Measurements from ENCODE around the gene SGCD. TPM values are rescaled to one million over a fixed set of nuclear protein-coding genes. Genes with fewer than 3 reads are reported as not detected.

SGCD gene
- polyA plus RNA-seq, 1 of the 3 experiments (the other 2 are of a cell fraction) = 0.87 TPM

DNA sequence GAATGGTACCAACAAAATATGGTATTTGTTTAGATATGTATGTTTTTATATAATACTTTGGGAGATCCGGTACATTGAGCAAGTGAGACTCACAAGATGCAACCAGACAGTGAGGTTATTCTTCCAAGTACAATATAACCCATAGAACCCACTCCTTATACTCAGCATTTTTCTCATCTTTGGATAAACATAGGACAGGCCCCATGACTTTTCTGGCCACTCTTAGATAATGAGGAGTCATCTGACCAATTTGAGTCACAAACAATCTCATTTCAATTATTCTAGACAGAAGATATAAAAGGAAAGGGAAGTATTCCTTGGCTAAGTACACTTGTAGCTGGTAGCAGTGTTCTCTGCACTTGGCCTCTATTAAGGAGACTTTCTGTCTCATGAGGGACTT is 150.2 kb downstream of the SGCD start:
- Histone ChIP-seq H3K27ac (ENCODE audit: low read depth in 2 of 2, low read length in 1 of 2) (no peak overlapping the region), H3K36me3 (replicated peaks in 1 of 2; ENCODE audit: control insufficient read depth in 1 of 2, insufficient read depth in 2 of 2, low read length in 1 of 2) (no peaks in the 10 kb centered on the region), H3K27me3 (ENCODE audit: insufficient read depth) (no peaks in the 10 kb centered on the region), H3K4me3 (ENCODE audit: low read depth in 2 of 2, low read length in 1 of 2) (no peak overlapping the region), H4K20me1 (ENCODE audit: insufficient read depth) (no peaks in the 10 kb centered on the region), H3F3A (replicated peaks; ENCODE audit: insufficient read depth) (no peaks in the 10 kb centered on the region), H2AFZ (ENCODE audit: low read depth) (no peak overlapping the region), H3K9me3 (no peaks in the 10 kb centered on the region), H3K4me1 (ENCODE audit: control insufficient read depth in 1 of 2, insufficient read depth in 2 of 2, low read depth in 1 of 2, low read length in 1 of 2) (peaks cover 0 to 5% of the 10 kb centered on the region in 2 experiments; a peak in 1 of 4 replicates), H3K79me2 (ENCODE audit: insufficient read depth) (no peaks in the 10 kb centered on the region), H3K4me2 (no peak overlapping the region), H3K9ac (no peak overlapping the region), H3K9me2 (no peaks in the 10 kb centered on the region)
- POLR2A ChIA-PET = no interaction called here
- CTCF ChIA-PET = no interaction called here
- no peak for DNase-seq
- 38% methylated on average over 1 of the region's 1 CpG for WGBS (ENCODE audit: low lambda C conversion rate)
- TF ChIP-seq, protein P1, sequence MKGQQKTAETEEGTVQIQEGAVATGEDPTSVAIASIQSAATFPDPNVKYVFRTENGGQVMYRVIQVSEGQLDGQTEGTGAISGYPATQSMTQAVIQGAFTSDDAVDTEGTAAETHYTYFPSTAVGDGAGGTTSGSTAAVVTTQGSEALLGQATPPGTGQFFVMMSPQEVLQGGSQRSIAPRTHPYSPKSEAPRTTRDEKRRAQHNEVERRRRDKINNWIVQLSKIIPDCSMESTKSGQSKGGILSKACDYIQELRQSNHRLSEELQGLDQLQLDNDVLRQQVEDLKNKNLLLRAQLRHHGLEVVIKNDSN (IDR thresholded peaks at IDR 0.05; ENCODE audit: borderline replicate concordance, low read depth) = no peak
- TF ChIP-seq NFIC (IDR thresholded peaks at IDR 0.05; ENCODE audit: borderline replicate concordance) (no peak), NRF1 (IDR thresholded peaks at IDR 0.05; ENCODE audit: low read depth, low read length) (no peak), USF2 (IDR thresholded peaks at IDR 0.05; ENCODE audit: borderline replicate concordance, low read depth, low read length) (no peak), EP300 (IDR thresholded peaks at IDR 0.05; ENCODE audit: borderline replicate concordance in 1 of 2, low read depth in 1 of 2, low read length in 1 of 2) (no peak), ELF1 (IDR thresholded peaks at IDR 0.05) (no peak), PBX3 (IDR thresholded peaks at IDR 0.05) (no peak), POLR2AphosphoS5 (IDR thresholded peaks at IDR 0.05; ENCODE audit: low read depth, low read length) (no peak), GABPA (IDR thresholded peaks at IDR 0.05; ENCODE audit: low read depth) (no peak), RXRA (IDR thresholded peaks at IDR 0.05; ENCODE audit: borderline replicate concordance, low read depth) (no peak), SIN3A (IDR thresholded peaks at IDR 0.05; ENCODE audit: borderline replicate concordance, low read depth, low read length) (no peak), SMC3 (IDR thresholded peaks at IDR 0.05; ENCODE audit: low read depth, low read length) (no peak), TCF12 (IDR thresholded peaks at IDR 0.05) (no peak), MEF2A (IDR thresholded peaks at IDR 0.05; ENCODE audit: borderline replicate concordance, low read depth) (no peak), RFX5 (IDR thresholded peaks at IDR 0.05; ENCODE audit: low read length) (no peak), FOXM1 (IDR thresholded peaks at IDR 0.05; ENCODE audit: low read depth) (no peak)
- TF ChIP-seq, protein P2, sequence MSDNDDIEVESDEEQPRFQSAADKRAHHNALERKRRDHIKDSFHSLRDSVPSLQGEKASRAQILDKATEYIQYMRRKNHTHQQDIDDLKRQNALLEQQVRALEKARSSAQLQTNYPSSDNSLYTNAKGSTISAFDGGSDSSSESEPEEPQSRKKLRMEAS (IDR thresholded peaks at IDR 0.05; ENCODE audit: low read depth) = no peak
- TF ChIP-seq, protein P3, sequence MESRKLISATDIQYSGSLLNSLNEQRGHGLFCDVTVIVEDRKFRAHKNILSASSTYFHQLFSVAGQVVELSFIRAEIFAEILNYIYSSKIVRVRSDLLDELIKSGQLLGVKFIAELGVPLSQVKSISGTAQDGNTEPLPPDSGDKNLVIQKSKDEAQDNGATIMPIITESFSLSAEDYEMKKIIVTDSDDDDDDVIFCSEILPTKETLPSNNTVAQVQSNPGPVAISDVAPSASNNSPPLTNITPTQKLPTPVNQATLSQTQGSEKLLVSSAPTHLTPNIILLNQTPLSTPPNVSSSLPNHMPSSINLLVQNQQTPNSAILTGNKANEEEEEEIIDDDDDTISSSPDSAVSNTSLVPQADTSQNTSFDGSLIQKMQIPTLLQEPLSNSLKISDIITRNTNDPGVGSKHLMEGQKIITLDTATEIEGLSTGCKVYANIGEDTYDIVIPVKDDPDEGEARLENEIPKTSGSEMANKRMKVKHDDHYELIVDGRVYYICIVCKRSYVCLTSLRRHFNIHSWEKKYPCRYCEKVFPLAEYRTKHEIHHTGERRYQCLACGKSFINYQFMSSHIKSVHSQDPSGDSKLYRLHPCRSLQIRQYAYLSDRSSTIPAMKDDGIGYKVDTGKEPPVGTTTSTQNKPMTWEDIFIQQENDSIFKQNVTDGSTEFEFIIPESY (IDR thresholded peaks at IDR 0.05; ENCODE audit: borderline replicate concordance, low read depth) = no peak

Measured in SK-N-SH (cell line).